ENCODE measurements around the gene EGR2. TPM values are rescaled to one million over a fixed set of nuclear protein-coding genes. Genes with fewer than 3 reads are reported as not detected.
"Not testable (repeated sequence)": the region's sequence is repeated elsewhere in the genome, so short reads cannot be mapped to it uniquely, and the experiment has no call there.

EGR2 gene
- polyA plus RNA-seq, 1 donor from 2014 or later, result 1.7 TPM

DNA sequence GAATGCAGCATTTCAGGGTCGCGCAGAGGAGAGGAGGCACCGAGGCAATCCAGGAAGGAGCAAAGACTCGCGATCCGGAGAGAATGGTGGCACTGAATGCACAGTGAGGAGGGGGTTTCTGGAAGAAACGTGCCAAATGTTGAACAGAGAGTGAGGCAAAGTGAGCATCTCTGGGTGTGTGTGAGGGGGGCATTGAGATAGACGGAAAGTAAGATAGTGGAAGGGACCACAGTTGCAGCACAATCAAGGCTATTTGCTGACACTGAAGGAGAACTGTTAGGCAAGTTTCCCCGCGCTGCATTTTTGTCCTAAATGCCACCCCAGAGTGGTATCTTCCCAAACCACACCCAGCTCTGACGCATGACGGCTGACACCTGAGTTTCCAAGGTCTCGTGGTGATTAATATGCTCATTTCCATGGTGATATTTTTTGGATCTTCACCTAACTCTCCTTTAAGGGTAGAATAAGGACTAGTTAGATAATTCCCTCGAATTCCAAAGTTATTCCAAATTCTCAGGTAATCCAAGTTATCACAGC, 26.1 kb downstream of the EGR2 start:
- no peak overlapping the region for H3K4me3 ChIP-seq (ENCODE audit: low read length)
- H3F3A ChIP-seq (ENCODE audit: insufficient read depth, low read length, poor library complexity, severe bottlenecking), result no peaks in the 10 kb centered on the region
- H3K79me2 ChIP-seq (replicated peaks; ENCODE audit: insufficient read depth, low read length), result no peaks in the 10 kb centered on the region
- H4K20me1 ChIP-seq (ENCODE audit: insufficient read depth), result no peaks in the 10 kb centered on the region
- no peak overlapping the region for H3K9ac ChIP-seq (ENCODE audit: low read length)
- no peak overlapping the region for H2AFZ ChIP-seq (ENCODE audit: low read depth, low read length)
- no peaks in the 10 kb centered on the region for H3K9me3 ChIP-seq (ENCODE audit: low read length)
- no peaks in the 10 kb centered on the region for H3K36me3 ChIP-seq (ENCODE audit: insufficient read depth, low read length)
- TF ChIP-seq CTCF (IDR thresholded peaks at IDR 0.05; ENCODE audit: poor library complexity, severe bottlenecking), result no peak
- no peak overlapping the region for H3K4me2 ChIP-seq (ENCODE audit: low read length)
- H3K27ac ChIP-seq (ENCODE audit: low read length), result no peak overlapping the region
- peaks cover 37% of the 10 kb centered on the region for H3K27me3 ChIP-seq (ENCODE audit: insufficient read depth, low read depth, low read length)
- H3K9me2 ChIP-seq (ENCODE audit: insufficient read depth, low read length), result no peaks in the 10 kb centered on the region

- Histone ChIP-seq H3F3A (ENCODE audit: insufficient read depth, low read length, poor library complexity, severe bottlenecking) (no peaks in the 10 kb centered on the region), H3K27ac (ENCODE audit: low read length) (no peak overlapping the region), H3K4me2 (ENCODE audit: low read length) (no peak overlapping the region), H2AFZ (ENCODE audit: low read depth, low read length) (no peak overlapping the region), H3K27me3 (ENCODE audit: insufficient read depth, low read depth, low read length) (peaks cover 27% of the 10 kb centered on the region), H3K9me2 (ENCODE audit: insufficient read depth, low read length) (no peaks in the 10 kb centered on the region), H3K79me2 (replicated peaks; ENCODE audit: insufficient read depth, low read length) (no peaks in the 10 kb centered on the region), H3K9ac (ENCODE audit: low read length) (no peak overlapping the region), H3K4me3 (ENCODE audit: low read length) (no peak overlapping the region), H4K20me1 (ENCODE audit: insufficient read depth) (no peaks in the 10 kb centered on the region), H3K36me3 (ENCODE audit: insufficient read depth, low read length) (no peaks in the 10 kb centered on the region), H3K9me3 (ENCODE audit: low read length) (no peaks in the 10 kb centered on the region)
- TF ChIP-seq TAF1 (IDR thresholded peaks at IDR 0.05; ENCODE audit: low read depth) (no peak), SMC3 (conservative IDR thresholded peaks at IDR 0.05; ENCODE audit: poor library complexity) (no peak), REST (IDR thresholded peaks at IDR 0.05; ENCODE audit: borderline replicate concordance) (no peak), POLR2AphosphoS5 (IDR thresholded peaks at IDR 0.05) (no peak), MXI1 (conservative IDR thresholded peaks at IDR 0.05; ENCODE audit: poor library complexity, severe bottlenecking) (no peak), EP300 (conservative IDR thresholded peaks at IDR 0.05; ENCODE audit: poor library complexity, severe bottlenecking) (no peak), EZH2 (IDR thresholded peaks at IDR 0.05; ENCODE audit: borderline replicate concordance, insufficient read depth, low read length, poor library complexity, severe bottlenecking) (no peak), RAD21 (conservative IDR thresholded peaks at IDR 0.05) (no peak), CTCF (IDR thresholded peaks at IDR 0.05; ENCODE audit: poor library complexity, severe bottlenecking) (no peak)
Observed at GRCh38 chr10:62788861-62789467, 27.2 kb downstream of the EGR2 start.

- H3K4me2 ChIP-seq (ENCODE audit: low read length); H3K9me3 ChIP-seq (ENCODE audit: low read length); H3K4me3 ChIP-seq (ENCODE audit: low read length); H4K20me1 ChIP-seq (ENCODE audit: insufficient read depth); H3K9me2 ChIP-seq (ENCODE audit: insufficient read depth, low read length); H3K27ac ChIP-seq (ENCODE audit: low read length); H3F3A ChIP-seq (ENCODE audit: insufficient read depth, low read length, poor library complexity, severe bottlenecking); H3K36me3 ChIP-seq (ENCODE audit: insufficient read depth, low read length); H2AFZ ChIP-seq (ENCODE audit: low read depth, low read length); H3K79me2 ChIP-seq (replicated peaks; ENCODE audit: insufficient read depth, low read length); H3K9ac ChIP-seq (ENCODE audit: low read length): not testable (repeated sequence)
- H3K27me3 ChIP-seq (ENCODE audit: insufficient read depth, low read depth, low read length), result peaks cover 22% of the 10 kb centered on the region
Observed at GRCh38 chr10:62788285-62788684, 27.9 kb downstream of the EGR2 start.

GRCh38 chr10:62784537-62784936, 31.6 kb downstream of the EGR2 start:
- H3K27ac ChIP-seq (ENCODE audit: low read length); H3K9me2 ChIP-seq (ENCODE audit: insufficient read depth, low read length); H2AFZ ChIP-seq (ENCODE audit: low read depth, low read length); H3K9me3 ChIP-seq (ENCODE audit: low read length); H3K4me2 ChIP-seq (ENCODE audit: low read length); H3K36me3 ChIP-seq (ENCODE audit: insufficient read depth, low read length); H3K79me2 ChIP-seq (replicated peaks; ENCODE audit: insufficient read depth, low read length); H3K4me3 ChIP-seq (ENCODE audit: low read length); H4K20me1 ChIP-seq (ENCODE audit: insufficient read depth); H3K9ac ChIP-seq (ENCODE audit: low read length); H3K27me3 ChIP-seq (ENCODE audit: insufficient read depth, low read depth, low read length); H3F3A ChIP-seq (ENCODE audit: insufficient read depth, low read length, poor library complexity, severe bottlenecking): not testable (repeated sequence)

All from neural cell (in vitro differentiated cells).